DND-41 (cell line): ENCODE measurements around the gene TOP2B.

Experiments
- ATAC-seq: fragments of 200-7000 bp; cut with Tn5 transposase; 3 replicates; pipeline ENCODE4 v1.9.1; 2021; ENCODE audit warnings: low read depth; ENCODE audit not compliant: insufficient read depth
- DNase-seq: peaks from one replicate; pipeline ENCODE4 v3.0.0-alpha.2; 2020
- H2AFZ ChIP-seq: 2 replicates; pipeline ENCODE4 v1.6.0; 2012; ENCODE audit warnings: low read depth, low read length
- H3K27ac ChIP-seq: 2 replicates; pipeline ENCODE4 v1.5.1; 2012; ENCODE audit warnings: low read length, inconsistent platforms
- H3K27me3 ChIP-seq: fragments of 200-600 bp; sonication (generic); 2 replicates; pipeline ENCODE4 v1.6.0; 2012; ENCODE audit warnings: low read length, mild to moderate bottlenecking, inconsistent platforms; ENCODE audit not compliant: insufficient read depth, poor library complexity
- H3K36me3 ChIP-seq: 2 replicates; pipeline ENCODE4 v1.5.1; 2012; ENCODE audit warnings: low read length, inconsistent platforms; ENCODE audit not compliant: insufficient read depth
- H3K4me1 ChIP-seq: 2 replicates; pipeline ENCODE4 v1.5.1; 2012; ENCODE audit warnings: mild to moderate bottlenecking, low read length; ENCODE audit not compliant: insufficient read depth
- H3K4me2 ChIP-seq: 2 replicates; pipeline ENCODE4 v1.6.0; 2012; ENCODE audit warnings: mild to moderate bottlenecking, moderate library complexity, low read length, inconsistent platforms; ENCODE audit not compliant: insufficient read depth
- H3K4me3 ChIP-seq, 2 experiments: fragments of 200-600 bp in 1 of 2; shearing (Covaris generic) in 1 of 2; 2 replicates each; pipeline ENCODE4 v1.5.1; 2012 to 2016; ENCODE audit warnings: inconsistent platforms in 2 of 2, low read length in 2 of 2, mild to moderate bottlenecking in 2 of 2, low read depth in 1 of 2, moderate library complexity in 1 of 2
- H3K79me2 ChIP-seq: 2 replicates; pipeline ENCODE4 v1.6.0; 2012; ENCODE audit warnings: low read length, inconsistent platforms; ENCODE audit not compliant: insufficient read depth
- H3K9ac ChIP-seq: 2 replicates; pipeline ENCODE4 v1.6.0; 2012; ENCODE audit warnings: low read depth, mild to moderate bottlenecking, inconsistent platforms, low read length, moderate library complexity
- H3K9me3 ChIP-seq: 2 replicates; pipeline ENCODE4 v1.5.1; 2012; ENCODE audit warnings: low read length, moderate library complexity, mild to moderate bottlenecking, inconsistent platforms; ENCODE audit not compliant: insufficient read depth, severe bottlenecking
- H4K20me1 ChIP-seq: 2 replicates; pipeline ENCODE4 v1.6.0; 2012; ENCODE audit warnings: low read length; ENCODE audit not compliant: insufficient read depth
- EZH2 ChIP-seq: IDR thresholded peaks from 3 replicates; pipeline ENCODE4 v1.6.1; 2012; ENCODE audit warnings: borderline replicate concordance, low read depth, mild to moderate bottlenecking, moderate library complexity, low read length, inconsistent platforms; ENCODE audit not compliant: severe bottlenecking
- TF ChIP-seq, protein P1 (sequence below): IDR thresholded peaks from 2 replicates; pipeline ENCODE4 v1.5.1; 2012; ENCODE audit warnings: borderline replicate concordance, low read length, moderate library complexity, mild to moderate bottlenecking; ENCODE audit not compliant: poor library complexity, severe bottlenecking; ENCODE audit errors: extremely low read depth

Gene TOP2B

DNA sequence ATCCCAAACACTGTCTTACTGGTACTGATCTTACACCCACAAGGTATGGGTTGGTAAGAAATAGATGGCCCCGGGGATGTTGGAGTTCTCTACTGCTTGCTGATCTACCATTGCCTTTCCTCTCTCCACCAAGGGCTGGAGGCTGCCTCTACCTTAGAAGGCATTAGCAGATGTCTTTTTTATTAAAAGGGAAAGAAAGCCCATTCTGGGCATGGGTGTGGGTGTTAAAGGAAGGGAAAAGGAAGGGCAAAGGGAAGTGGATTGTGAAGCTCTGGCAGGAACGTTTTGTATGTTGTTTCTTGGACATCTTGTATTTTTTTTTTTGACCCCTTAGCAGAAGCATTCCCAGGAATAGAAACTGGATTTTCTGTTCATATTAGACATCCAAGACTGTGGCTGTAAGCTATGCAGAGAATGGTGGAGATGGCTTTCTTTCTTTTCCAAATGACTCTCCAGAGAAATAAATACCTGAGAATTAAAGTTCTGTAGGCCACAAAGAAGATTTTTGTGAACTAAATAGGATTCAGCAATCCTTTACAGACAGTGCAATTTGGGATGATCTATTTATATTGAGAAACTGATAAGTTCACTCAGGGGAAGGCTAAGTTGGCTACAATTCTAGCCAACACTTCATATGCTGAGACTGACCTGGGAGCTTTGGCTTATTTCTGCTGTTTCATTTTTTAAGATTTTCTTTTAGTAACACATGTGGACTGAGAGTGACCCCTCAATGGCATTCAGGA is 108.8 kb downstream of the TOP2B start:
- DNase-seq = no peak
- Histone ChIP-seq H4K20me1 (no peaks in the 10 kb centered on the region), H3K4me2 (no peak overlapping the region), H3K4me3 (no peak overlapping the region), H3K27me3 (no peaks in the 10 kb centered on the region), H3K27ac (no peak overlapping the region), H3K36me3 (no peaks in the 10 kb centered on the region), H3K4me1 (no peaks in the 10 kb centered on the region), H3K79me2 (no peaks in the 10 kb centered on the region), H2AFZ (no peak overlapping the region), H3K9me3 (no peaks in the 10 kb centered on the region), H3K9ac (no peak overlapping the region)
- TF ChIP-seq, protein P1, sequence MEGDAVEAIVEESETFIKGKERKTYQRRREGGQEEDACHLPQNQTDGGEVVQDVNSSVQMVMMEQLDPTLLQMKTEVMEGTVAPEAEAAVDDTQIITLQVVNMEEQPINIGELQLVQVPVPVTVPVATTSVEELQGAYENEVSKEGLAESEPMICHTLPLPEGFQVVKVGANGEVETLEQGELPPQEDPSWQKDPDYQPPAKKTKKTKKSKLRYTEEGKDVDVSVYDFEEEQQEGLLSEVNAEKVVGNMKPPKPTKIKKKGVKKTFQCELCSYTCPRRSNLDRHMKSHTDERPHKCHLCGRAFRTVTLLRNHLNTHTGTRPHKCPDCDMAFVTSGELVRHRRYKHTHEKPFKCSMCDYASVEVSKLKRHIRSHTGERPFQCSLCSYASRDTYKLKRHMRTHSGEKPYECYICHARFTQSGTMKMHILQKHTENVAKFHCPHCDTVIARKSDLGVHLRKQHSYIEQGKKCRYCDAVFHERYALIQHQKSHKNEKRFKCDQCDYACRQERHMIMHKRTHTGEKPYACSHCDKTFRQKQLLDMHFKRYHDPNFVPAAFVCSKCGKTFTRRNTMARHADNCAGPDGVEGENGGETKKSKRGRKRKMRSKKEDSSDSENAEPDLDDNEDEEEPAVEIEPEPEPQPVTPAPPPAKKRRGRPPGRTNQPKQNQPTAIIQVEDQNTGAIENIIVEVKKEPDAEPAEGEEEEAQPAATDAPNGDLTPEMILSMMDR = no peak
- ATAC-seq = no peak

DNA sequence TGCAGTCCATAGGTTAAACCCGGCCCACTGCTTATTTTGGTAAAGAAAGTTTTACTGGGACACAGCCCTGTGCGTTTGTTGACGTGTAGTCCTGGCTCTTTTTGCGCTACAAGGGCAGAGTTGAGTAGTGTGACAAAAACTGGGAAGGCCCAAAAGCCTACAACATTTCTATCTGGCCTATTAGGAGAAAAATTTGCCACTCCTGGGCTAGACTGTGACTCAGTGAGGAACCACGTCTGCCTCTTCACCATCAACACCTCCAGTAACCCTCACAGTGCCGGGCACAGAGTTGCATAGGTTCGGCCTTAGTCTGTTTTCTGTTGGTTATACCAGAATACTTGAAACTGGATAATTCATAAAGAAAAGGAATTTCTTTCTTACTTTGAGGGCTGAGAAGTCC is 110.3 kb downstream of the TOP2B start:
- Histone ChIP-seq H3K27me3 (no peaks in the 10 kb centered on the region), H3K4me3 (no peak overlapping the region), H3K79me2 (no peaks in the 10 kb centered on the region), H3K4me1 (no peaks in the 10 kb centered on the region), H3K4me2 (no peak overlapping the region), H3K27ac (no peak overlapping the region), H3K36me3 (no peaks in the 10 kb centered on the region), H3K9ac (no peak overlapping the region), H2AFZ (no peak overlapping the region), H4K20me1 (no peaks in the 10 kb centered on the region), H3K9me3 (no peaks in the 10 kb centered on the region)
- ATAC-seq (no peak), DNase-seq (no peak)
- no peak for TF ChIP-seq EZH2
- TF ChIP-seq, protein P1 = no peak

DNA sequence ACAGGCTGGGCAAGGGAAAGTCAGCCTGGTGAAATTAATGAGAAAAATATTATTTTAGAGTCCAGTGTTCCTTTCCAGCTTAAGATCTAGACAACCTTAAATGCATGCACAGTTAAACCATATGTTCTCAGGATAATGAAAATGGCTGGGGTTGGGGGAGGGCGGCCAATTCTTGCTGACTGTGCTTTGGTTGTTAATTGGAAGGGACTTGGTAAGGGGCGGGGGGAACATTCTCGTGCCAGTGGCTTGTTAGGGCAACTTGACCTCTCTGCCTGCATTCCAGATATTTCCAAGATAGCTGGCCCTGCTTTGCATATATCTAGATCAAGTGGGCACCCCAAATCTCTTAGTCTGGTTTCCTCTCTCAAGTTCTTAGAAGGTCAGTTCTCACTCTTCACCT is 112.5 kb downstream of the TOP2B start:
- Histone ChIP-seq H2AFZ (no peak overlapping the region), H3K27me3 (no peaks in the 10 kb centered on the region), H3K36me3 (no peaks in the 10 kb centered on the region), H3K4me2 (no peak overlapping the region), H3K4me3 (no peak overlapping the region), H3K27ac (no peak overlapping the region), H4K20me1 (no peaks in the 10 kb centered on the region), H3K79me2 (no peaks in the 10 kb centered on the region), H3K9ac (no peak overlapping the region), H3K9me3 (no peaks in the 10 kb centered on the region), H3K4me1 (no peaks in the 10 kb centered on the region)
- TF ChIP-seq, protein P1 = no peak
- no peak for TF ChIP-seq EZH2
- ATAC-seq (no peak), DNase-seq (no peak)

DNA sequence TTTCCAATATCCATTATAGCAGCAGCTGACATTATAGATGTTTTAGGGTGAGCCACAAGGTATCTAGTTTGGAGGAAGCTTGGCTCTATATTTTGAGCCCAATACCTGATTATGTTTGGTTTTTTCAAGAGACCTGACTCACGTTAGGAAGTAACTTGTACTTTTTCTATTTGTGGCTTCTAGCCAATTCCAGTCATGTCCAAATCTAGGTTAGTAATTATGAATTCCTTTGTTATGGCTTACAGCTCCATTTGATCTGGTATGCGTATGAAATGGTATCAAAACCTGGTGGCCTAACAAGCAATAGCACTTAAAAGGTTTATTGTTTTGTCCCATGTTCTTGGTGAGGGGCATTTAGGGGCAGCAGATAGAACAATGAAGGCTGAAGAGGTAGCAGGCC is 115.9 kb downstream of the TOP2B start:
- Histone ChIP-seq H3K4me1 (no peaks in the 10 kb centered on the region), H3K9ac (no peak overlapping the region), H3K79me2 (no peaks in the 10 kb centered on the region), H4K20me1 (no peaks in the 10 kb centered on the region), H3K4me3 (no peak overlapping the region), H2AFZ (no peak overlapping the region), H3K36me3 (no peaks in the 10 kb centered on the region), H3K27me3 (no peaks in the 10 kb centered on the region), H3K9me3 (no peaks in the 10 kb centered on the region), H3K4me2 (no peak overlapping the region), H3K27ac (no peak overlapping the region)
- DNase-seq = no peak
- TF ChIP-seq, protein P1 = no peak
- TF ChIP-seq EZH2 = no peak
- no peak for ATAC-seq
